HG03097 (cell line): ENCODE measurements around the gene LTBP1.

Experiments used
- ATAC-seq: cut with Tn5 transposase; IDR thresholded peaks from one replicate; pipeline ENCODE4 v1.9.1; 2021; ENCODE audit not compliant: unreplicated experiment, low FRiP score

The LTBP1 gene

GRCh38 chr2:33392366-33392765 lies 445.6 kb downstream of the LTBP1 start:
- ATAC-seq = no peak

GRCh38 chr2:33395034-33395433 lies 448.3 kb downstream of the LTBP1 start:
- no peak for ATAC-seq

- ATAC-seq = no peak
Observed at GRCh38 chr2:33395655-33396249, 449.0 kb downstream of the LTBP1 start.

GRCh38 chr2:33404321-33404720 lies 457.6 kb downstream of the LTBP1 start:
- no peak for ATAC-seq

- no peak for ATAC-seq
Observed at GRCh38 chr2:33406622-33407021, 459.9 kb downstream of the LTBP1 start.

- ATAC-seq = no peak
Observed at GRCh38 chr2:33408109-33408508, 461.4 kb downstream of the LTBP1 start.

- ATAC-seq = no peak
Observed at GRCh38 chr2:33409417-33409955, 462.7 kb downstream of the LTBP1 start.

- ATAC-seq = no peak
Observed at GRCh38 chr2:33411765-33412164, 465.0 kb downstream of the LTBP1 start.

- no peak for ATAC-seq
Observed at GRCh38 chr2:33412920-33413319, 466.2 kb downstream of the LTBP1 start.

GRCh38 chr2:33419581-33420200 lies 472.9 kb downstream of the LTBP1 start:
- no peak for ATAC-seq

GRCh38 chr2:33420726-33421125 lies 474.0 kb downstream of the LTBP1 start:
- ATAC-seq = no peak

- no peak for ATAC-seq
Observed at GRCh38 chr2:33421820-33422219, 475.1 kb downstream of the LTBP1 start.

- no peak for ATAC-seq
Observed at GRCh38 chr2:33425161-33425560, 478.4 kb downstream of the LTBP1 start.

- ATAC-seq = no peak
Observed at GRCh38 chr2:33425586-33426031, 478.9 kb downstream of the LTBP1 start.

GRCh38 chr2:33426666-33427231 lies 480.0 kb downstream of the LTBP1 start:
- ATAC-seq = no peak

- no peak for ATAC-seq
Observed at GRCh38 chr2:33430077-33430476, 483.3 kb downstream of the LTBP1 start.

- no peak for ATAC-seq
Observed at GRCh38 chr2:33430856-33431255, 484.1 kb downstream of the LTBP1 start.

- ATAC-seq = no peak
Observed at GRCh38 chr2:33432871-33433270, 486.1 kb downstream of the LTBP1 start.

GRCh38 chr2:33433279-33434235 lies 486.8 kb downstream of the LTBP1 start:
- no peak for ATAC-seq

GRCh38 chr2:33435518-33435917 lies 488.8 kb downstream of the LTBP1 start:
- ATAC-seq = no peak

GRCh38 chr2:33436083-33436482 lies 489.3 kb downstream of the LTBP1 start:
- no peak for ATAC-seq
